IMR-90 (cell line): ENCODE data around the gene ACAA2. TPM values are rescaled to one million over a fixed set of nuclear protein-coding genes. Genes with fewer than 3 reads are reported as not detected.

Source experiments
- ATAC-seq: fragments of 200-7000 bp; cut with Tn5 transposase; 2 replicates; pipeline ENCODE4 v1.9.1; 2020; ENCODE audit warnings: low read depth, mild to moderate bottlenecking, moderate library complexity
- BruUV-seq: library from RNA; stranded (reverse); fragments of 400-500 nt; replicated peaks from 2 replicates; lab custom pipeline; 2021; lab: Mats Ljungman, UMichigan
- CTCF ChIA-PET: fragments of 300-600 bp; formaldehyde crosslinking; extraction: SDS; loops from one replicate; lab custom pipeline; 2021; ENCODE audit warnings: antibody characterized with exemption; lab: Yijun Ruan, JAX
- POLR2A ChIA-PET: fragments of 300-600 bp; sonication (Branson Sonifier 250); formaldehyde crosslinking; loops from one replicate; lab custom pipeline; 2022; ENCODE audit warnings: antibody characterized with exemption; ENCODE audit not compliant: unreplicated experiment; lab: Charles Lee
- DNase-seq: peaks from one replicate; pipeline ENCODE4 v3.0.0; 2013
- H2AFZ ChIP-seq: replicated peaks from 2 replicates; pipeline ENCODE3; 2013; ENCODE audit warnings: low read length, mild to moderate bottlenecking; ENCODE audit not compliant: poor library complexity
- H2AK5ac ChIP-seq: 2 replicates; pipeline ENCODE4 v1.6.1; 2013; ENCODE audit warnings: low read depth, low read length, inconsistent platforms
- H2AK9ac ChIP-seq: replicated peaks from 2 replicates; pipeline ENCODE3; 2013; ENCODE audit warnings: mild to moderate bottlenecking, low read depth, low read length, moderate library complexity; ENCODE audit not compliant: poor library complexity
- H2BK120ac ChIP-seq: 2 replicates; pipeline ENCODE4 v1.6.1; 2013; ENCODE audit warnings: low read depth, low read length, inconsistent platforms
- H2BK15ac ChIP-seq: 3 replicates; pipeline ENCODE4 v1.6.1; 2013; ENCODE audit warnings: low read depth, low read length, inconsistent platforms
- H2BK20ac ChIP-seq: 2 replicates; pipeline ENCODE4 v1.6.1; 2013; ENCODE audit warnings: low read depth, mild to moderate bottlenecking, inconsistent platforms, low read length, moderate library complexity
- H2BK5ac ChIP-seq: 2 replicates; pipeline ENCODE4 v1.6.1; 2013; ENCODE audit warnings: mild to moderate bottlenecking, low read depth, low read length, inconsistent platforms; ENCODE audit not compliant: poor library complexity, severe bottlenecking
- H3K14ac ChIP-seq: replicated peaks from 2 replicates; pipeline ENCODE4 v1.6.1; 2013; ENCODE audit warnings: low read depth, low read length, inconsistent platforms
- H3K18ac ChIP-seq: 2 replicates; pipeline ENCODE4 v1.6.1; 2013; ENCODE audit warnings: low read depth, low read length, control low read depth
- H3K23ac ChIP-seq: 2 replicates; pipeline ENCODE4 v1.6.1; 2013; ENCODE audit warnings: low read depth, low read length, inconsistent platforms
- H3K27ac ChIP-seq: 2 replicates; pipeline ENCODE4 v1.5.1; 2013; ENCODE audit warnings: mild to moderate bottlenecking, control low read depth, low read length; ENCODE audit not compliant: insufficient read depth
- H3K27me3 ChIP-seq: 2 replicates; pipeline ENCODE4 v1.6.1; 2013; ENCODE audit warnings: low read length; ENCODE audit not compliant: control insufficient read depth, insufficient read depth
- H3K36me3 ChIP-seq: 2 replicates; pipeline ENCODE4 v1.6.1; 2013; ENCODE audit warnings: low read length, mixed read lengths; ENCODE audit not compliant: control insufficient read depth, insufficient read depth
- H3K4ac ChIP-seq: 2 replicates; pipeline ENCODE4 v1.6.1; 2013; ENCODE audit warnings: low read depth, low read length, inconsistent platforms
- H3K4me1 ChIP-seq: 2 replicates; pipeline ENCODE4 v1.6.1; 2013; ENCODE audit warnings: low read length, mixed read lengths; ENCODE audit not compliant: control insufficient read depth, insufficient read depth
- H3K4me2 ChIP-seq: 2 replicates; pipeline ENCODE4 v1.6.1; 2013; ENCODE audit warnings: low read depth, mild to moderate bottlenecking, control low read depth, low read length, moderate library complexity
- H3K4me3 ChIP-seq: 2 replicates; pipeline ENCODE4 v1.5.1; 2013; ENCODE audit warnings: low read depth, mild to moderate bottlenecking, control low read depth, low read length, moderate library complexity; ENCODE audit not compliant: insufficient read depth
- H3K56ac ChIP-seq: 2 replicates; pipeline ENCODE4 v1.6.1; 2013; ENCODE audit warnings: low read length, inconsistent platforms; ENCODE audit not compliant: insufficient read depth; ENCODE audit errors: extremely low read depth
- H3K79me1 ChIP-seq, 2 experiments: 2 replicates each; pipeline ENCODE4 v1.6.1; 2013; ENCODE audit warnings: low read length in 2 of 2, inconsistent platforms in 1 of 2, low read depth in 1 of 2
- H3K9ac ChIP-seq: 2 replicates; pipeline ENCODE4 v1.6.1; 2013; ENCODE audit warnings: low read depth, low read length, control low read depth
- H3K9me1 ChIP-seq: 2 replicates; pipeline ENCODE4 v1.6.1; 2013; ENCODE audit warnings: low read length, inconsistent platforms; ENCODE audit not compliant: insufficient read depth
- H3K9me3 ChIP-seq: 2 replicates; pipeline ENCODE4 v1.6.1; 2013; ENCODE audit warnings: low read length; ENCODE audit not compliant: control insufficient read depth, insufficient read depth
- H4K20me1 ChIP-seq: 2 replicates; pipeline ENCODE4 v1.6.1; 2013; ENCODE audit warnings: low read length, inconsistent platforms; ENCODE audit not compliant: insufficient read depth
- H4K5ac ChIP-seq: 2 replicates; pipeline ENCODE4 v1.6.1; 2013; ENCODE audit warnings: mild to moderate bottlenecking, low read depth, low read length, control low read depth
- H4K8ac ChIP-seq, 2 experiments: 2 replicates each; pipeline ENCODE4 v1.6.1; 2013; ENCODE audit warnings: low read depth in 2 of 2, low read length in 2 of 2, control low read depth in 1 of 2, inconsistent platforms in 1 of 2
- H4K91ac ChIP-seq: 2 replicates; pipeline ENCODE4 v1.6.1; 2013; ENCODE audit warnings: low read depth, low read length, inconsistent platforms; ENCODE audit not compliant: insufficient read depth
- CEBPB ChIP-seq: IDR thresholded peaks from 2 replicates; pipeline ENCODE4 v1.6.1; 2012; ENCODE audit warnings: low read depth, low read length, improper control_type of control experiment
- CTCF ChIP-seq: conservative IDR thresholded peaks from 2 replicates; pipeline ENCODE4 v1.5.1; 2012; ENCODE audit warnings: mild to moderate bottlenecking, low read depth, low read length, improper control_type of control experiment
- RAD21 ChIP-seq: IDR thresholded peaks from 2 replicates; pipeline ENCODE4 v1.6.1; 2012; ENCODE audit warnings: low read length, improper control_type of control experiment
- SMC3 ChIP-seq: fragments of 150-350 bp; IDR thresholded peaks from 2 replicates; pipeline ENCODE4 v1.6.1; 2016; ENCODE audit warnings: low read depth, mild to moderate bottlenecking, antibody characterized with exemption, low read length, moderate library complexity
- WGBS, 2 experiments: methylation state at CpG; one replicate each; pipeline versions ENCODE4 v1.1.5 to v1.1.7; 2013; ENCODE audit warnings: missing lambda C conversion rate in 2 of 2; ENCODE audit not compliant: insufficient read length in 1 of 2; ENCODE audit errors: extremely low coverage in 2 of 2; 5-methylcytosine and 5-hydroxymethylcytosine counted together
- dilution Hi-C: fragments of 300-500 bp; cut with HindIII; formaldehyde crosslinking; loops from one replicate; pipeline ENCODE4 v1.14.3; 2018; ENCODE audit warnings: low sequenced_read_pairs; ENCODE audit not compliant: unreplicated experiment
- in situ Hi-C: fragments of 300-500 bp; cut with MboI; formaldehyde crosslinking; loops from 3 replicates; pipeline ENCODE4 v1.14.3; 2019; ENCODE audit warnings: low sequenced_read_pairs, inconsistent platforms, mixed read lengths
- intact Hi-C: fragments of 100-400 bp; cut with micrococcal nuclease; formaldehyde crosslinking; loops from 2 replicates; pipeline ENCODE4 v1.10.0; 2022
- polyA plus RNA-seq, 3 experiments: library from polyadenylated mRNA; depleted of rRNA; stranded (reverse); fragments of >200 nt; gene quantifications; 2 replicates each; pipeline ENCODE4 v1.2.3, GENCODE V29; 2012; ENCODE audit warnings: low replicate concordance in 1 of 3
- total RNA-seq: library from RNA; depleted of rRNA; stranded (reverse); fragments of >200 nt; gene quantifications from 2 replicates; pipeline ENCODE4 v1.2.3, GENCODE V29; 2012

ACAA2 gene
- total and polyA plus RNA-seq, 2 of the 4 experiments (the other 2 are of a cell fraction): 24.4 to 61.5 TPM

- no peak overlapping the region for H3K4me3 ChIP-seq
- DNase-seq: no peak
- ChIA-PET CTCF (interaction anchor here (0.8 to 2.1 kb wide), 9 partner anchors 11 to 355 kb away, joined by 3 to 19 read pairs (median 4); no protein-coding TSS in a partner anchor), POLR2A (no interaction called here)
- H3K27me3 ChIP-seq: peaks cover 17% of the 10 kb centered on the region
- TF ChIP-seq CEBPB: no peak
- TF ChIP-seq SMC3: no peak
- TF ChIP-seq RAD21: 0 out of 2 replicates have a peak, but pooled peaks have one; percentile 4
- no peak for TF ChIP-seq CTCF
- no peak overlapping the region for H3K23ac ChIP-seq
- no peak overlapping the region for H3K27ac ChIP-seq
- 71% methylated on average over 1 of the region's 3 CpGs; no CpG with 5 or more reads in 1 of the 2 experiments for WGBS, 2 experiments
- no peaks in the 10 kb centered on the region for H3K4me1 ChIP-seq
- H4K5ac ChIP-seq: no peak overlapping the region
- H4K8ac ChIP-seq: no peak overlapping the region
- H3K9me1 ChIP-seq: no peaks in the 10 kb centered on the region
- in situ Hi-C loops (loop anchor here (5.0 kb wide), 1 partner anchor 345 kb away; no protein-coding TSS in a partner anchor), dilution Hi-C loops (no loop called here), intact Hi-C loops (loop anchor here (1.0 to 5.0 kb wide), 5 partner anchors 45 to 347 kb away; partner anchors contain the start of gene ACAA2)
- H3K14ac ChIP-seq: no peak overlapping the region
- H3K36me3 ChIP-seq: no peaks in the 10 kb centered on the region
- no peak overlapping the region for H3K18ac ChIP-seq
- no peak overlapping the region for H2BK15ac ChIP-seq
- no peaks in the 10 kb centered on the region for H3K79me1 ChIP-seq
- H3K4me2 ChIP-seq: no peak overlapping the region
- no peak overlapping the region for H2AK5ac ChIP-seq
- no peaks in the 10 kb centered on the region for H4K20me1 ChIP-seq
- H3K4ac ChIP-seq: no peak overlapping the region
- no peak overlapping the region for H3K9ac ChIP-seq
- no peak overlapping the region for H2AFZ ChIP-seq
- H2BK20ac ChIP-seq: no peak overlapping the region
- ATAC-seq: no peak
- no peaks in the 10 kb centered on the region for H3K9me3 ChIP-seq
- no peak overlapping the region for H4K91ac ChIP-seq
- BruUV-seq: no TSS peak
- H2AK9ac ChIP-seq: no peak overlapping the region
- H3K56ac ChIP-seq: no peak overlapping the region
- H2BK5ac ChIP-seq: no peak overlapping the region
- no peak overlapping the region for H2BK120ac ChIP-seq
Observed at GRCh38 chr18:49857708-49858107, 44.4 kb upstream of the ACAA2 start.
